HG03175 (cell line): ENCODE results near the gene CYFIP1.
"Not testable (repeated sequence)": the region's sequence is repeated elsewhere in the genome, so short reads cannot be mapped to it uniquely, and the experiment has no call there.

Experiments used
- ATAC-seq: cut with Tn5 transposase; IDR thresholded peaks from one replicate; pipeline ENCODE4 v1.9.1; 2021; ENCODE audit warnings: mild to moderate bottlenecking, moderate library complexity; ENCODE audit not compliant: unreplicated experiment

The CYFIP1 gene

GRCh38 chr15:22980189-22981050, at the start of gene CYFIP1:
Gene CYFIP1, minus strand, starts transcription at chr15:22980368. Its CDS starts 33,083 bp downstream, at chr15:22947285.
- ATAC-seq: peak; percentile 44

GRCh38 chr15:23026218-23026617, 46.0 kb upstream of the CYFIP1 start:
- no peak for ATAC-seq

- ATAC-seq: no peak
Measured at GRCh38 chr15:23022156-23022555, 42.0 kb upstream of the CYFIP1 start.

- ATAC-seq: no peak
Measured at GRCh38 chr15:23014394-23015000, 34.3 kb upstream of the CYFIP1 start.

GRCh38 chr15:23013681-23014080, 33.5 kb upstream of the CYFIP1 start:
- ATAC-seq: no peak

- not testable (repeated sequence) for ATAC-seq
Measured at GRCh38 chr15:23012616-23013015, 32.4 kb upstream of the CYFIP1 start.

- no peak for ATAC-seq
Measured at GRCh38 chr15:23003736-23004135, 23.6 kb upstream of the CYFIP1 start.

GRCh38 chr15:23002920-23003319, 22.8 kb upstream of the CYFIP1 start:
- ATAC-seq: no peak

GRCh38 chr15:22995795-22996194, 15.6 kb upstream of the CYFIP1 start:
- no peak for ATAC-seq

- ATAC-seq: no peak
Measured at GRCh38 chr15:22992024-22992326, 11.8 kb upstream of the CYFIP1 start.

GRCh38 chr15:22989576-22990477, 9.7 kb upstream of the CYFIP1 start:
- ATAC-seq: no peak

- no peak for ATAC-seq
Measured at GRCh38 chr15:22988811-22989210, 8.6 kb upstream of the CYFIP1 start.

GRCh38 chr15:22981931-22982330, 1.8 kb upstream of the CYFIP1 start:
- ATAC-seq: not testable (repeated sequence)

- ATAC-seq: no peak
Measured at GRCh38 chr15:22981051-22981840, 1.1 kb upstream of the CYFIP1 start.

- ATAC-seq: peak; percentile 58
Measured at GRCh38 chr15:22979238-22980188, 655 bp downstream of the CYFIP1 start.

- ATAC-seq: peak; percentile 50
Measured at GRCh38 chr15:22978691-22979237, 1.4 kb downstream of the CYFIP1 start.

GRCh38 chr15:22974745-22975144, 5.4 kb downstream of the CYFIP1 start:
- ATAC-seq: no peak

GRCh38 chr15:22973987-22974386, 6.2 kb downstream of the CYFIP1 start:
- no peak for ATAC-seq

GRCh38 chr15:22973286-22973685, 6.9 kb downstream of the CYFIP1 start:
- ATAC-seq: no peak
